Measurements from ENCODE around the gene GARIN5A.

GARIN5A gene

DNA sequence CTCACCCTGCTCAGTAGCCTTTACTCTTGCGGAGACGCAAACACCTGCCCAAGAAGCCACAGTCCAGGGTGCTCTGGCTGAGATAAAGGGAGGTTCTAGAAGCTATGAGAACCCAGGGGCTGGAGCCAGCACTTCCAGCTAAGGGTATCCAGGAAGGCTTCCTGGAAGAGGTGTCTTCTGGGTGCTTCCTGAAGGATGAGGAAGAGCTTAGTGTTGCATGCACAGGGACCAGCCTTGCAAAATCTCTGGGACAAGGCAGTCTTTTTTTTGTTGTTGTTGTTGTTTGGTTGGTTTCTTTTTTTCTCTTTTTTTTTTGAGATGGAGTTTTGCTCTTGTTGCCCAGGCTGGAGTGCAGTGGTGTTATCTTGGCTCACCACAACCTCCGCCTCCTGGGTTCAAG is 23.4 kb downstream of the GARIN5A start:
- no peak overlapping the region for H3K4me2 ChIP-seq (ENCODE audit: low read length)
- no peaks in the 10 kb centered on the region for H3K79me2 ChIP-seq (ENCODE audit: control insufficient read depth, low read length)
- no peaks in the 10 kb centered on the region for H3K27me3 ChIP-seq (ENCODE audit: control insufficient read depth, low read length)
- peaks cover 46% of the 10 kb centered on the region for H3K36me3 ChIP-seq (ENCODE audit: control insufficient read depth, low read length)
- no peaks in the 10 kb centered on the region for H4K20me1 ChIP-seq (ENCODE audit: control insufficient read depth, insufficient read depth, low read depth, low read length)
- H3K4me1 ChIP-seq (ENCODE audit: control insufficient read depth, low read length) = no peaks in the 10 kb centered on the region
- no peaks in the 10 kb centered on the region for H3F3A ChIP-seq (ENCODE audit: control insufficient read depth, insufficient read depth)
- no peak for TF ChIP-seq EZH2phosphoT487 (IDR thresholded peaks at IDR 0.05; ENCODE audit: borderline replicate concordance, low read length)
- TF ChIP-seq, protein P1, sequence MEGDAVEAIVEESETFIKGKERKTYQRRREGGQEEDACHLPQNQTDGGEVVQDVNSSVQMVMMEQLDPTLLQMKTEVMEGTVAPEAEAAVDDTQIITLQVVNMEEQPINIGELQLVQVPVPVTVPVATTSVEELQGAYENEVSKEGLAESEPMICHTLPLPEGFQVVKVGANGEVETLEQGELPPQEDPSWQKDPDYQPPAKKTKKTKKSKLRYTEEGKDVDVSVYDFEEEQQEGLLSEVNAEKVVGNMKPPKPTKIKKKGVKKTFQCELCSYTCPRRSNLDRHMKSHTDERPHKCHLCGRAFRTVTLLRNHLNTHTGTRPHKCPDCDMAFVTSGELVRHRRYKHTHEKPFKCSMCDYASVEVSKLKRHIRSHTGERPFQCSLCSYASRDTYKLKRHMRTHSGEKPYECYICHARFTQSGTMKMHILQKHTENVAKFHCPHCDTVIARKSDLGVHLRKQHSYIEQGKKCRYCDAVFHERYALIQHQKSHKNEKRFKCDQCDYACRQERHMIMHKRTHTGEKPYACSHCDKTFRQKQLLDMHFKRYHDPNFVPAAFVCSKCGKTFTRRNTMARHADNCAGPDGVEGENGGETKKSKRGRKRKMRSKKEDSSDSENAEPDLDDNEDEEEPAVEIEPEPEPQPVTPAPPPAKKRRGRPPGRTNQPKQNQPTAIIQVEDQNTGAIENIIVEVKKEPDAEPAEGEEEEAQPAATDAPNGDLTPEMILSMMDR (IDR thresholded peaks at IDR 0.05; ENCODE audit: low read depth, low read length, poor library complexity, severe bottlenecking) = no peak
- H3K27ac ChIP-seq (ENCODE audit: low read depth, low read length) = no peak overlapping the region
- no peak overlapping the region for H3K4me3 ChIP-seq (ENCODE audit: low read length)
- no peaks in the 10 kb centered on the region for H3K9me3 ChIP-seq (ENCODE audit: control insufficient read depth, insufficient read depth, low read length)
- no peaks in the 10 kb centered on the region for H3K9me2 ChIP-seq (replicated peaks; ENCODE audit: control insufficient read depth, low read length)

DNA sequence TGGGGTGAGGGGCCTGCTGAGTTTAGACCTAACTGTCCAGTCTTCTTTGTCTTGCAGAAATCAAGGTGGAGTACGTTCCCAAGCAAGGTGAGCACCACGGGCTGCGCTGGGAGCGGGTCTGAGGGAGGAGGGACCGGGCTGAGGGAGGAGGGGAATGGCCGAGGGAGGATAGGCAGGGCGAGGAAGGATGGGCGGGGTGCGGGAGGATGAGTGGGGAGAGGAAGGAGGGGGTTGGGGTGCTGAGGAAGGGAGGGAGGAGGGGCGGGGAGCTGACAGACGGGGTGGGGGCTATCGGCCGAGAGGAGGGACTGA is 25.5 kb downstream of the GARIN5A start:
- H3F3A ChIP-seq (ENCODE audit: control insufficient read depth, insufficient read depth) = no peaks in the 10 kb centered on the region
- peaks cover 48% of the 10 kb centered on the region for H3K36me3 ChIP-seq (ENCODE audit: control insufficient read depth, low read length)

DNA sequence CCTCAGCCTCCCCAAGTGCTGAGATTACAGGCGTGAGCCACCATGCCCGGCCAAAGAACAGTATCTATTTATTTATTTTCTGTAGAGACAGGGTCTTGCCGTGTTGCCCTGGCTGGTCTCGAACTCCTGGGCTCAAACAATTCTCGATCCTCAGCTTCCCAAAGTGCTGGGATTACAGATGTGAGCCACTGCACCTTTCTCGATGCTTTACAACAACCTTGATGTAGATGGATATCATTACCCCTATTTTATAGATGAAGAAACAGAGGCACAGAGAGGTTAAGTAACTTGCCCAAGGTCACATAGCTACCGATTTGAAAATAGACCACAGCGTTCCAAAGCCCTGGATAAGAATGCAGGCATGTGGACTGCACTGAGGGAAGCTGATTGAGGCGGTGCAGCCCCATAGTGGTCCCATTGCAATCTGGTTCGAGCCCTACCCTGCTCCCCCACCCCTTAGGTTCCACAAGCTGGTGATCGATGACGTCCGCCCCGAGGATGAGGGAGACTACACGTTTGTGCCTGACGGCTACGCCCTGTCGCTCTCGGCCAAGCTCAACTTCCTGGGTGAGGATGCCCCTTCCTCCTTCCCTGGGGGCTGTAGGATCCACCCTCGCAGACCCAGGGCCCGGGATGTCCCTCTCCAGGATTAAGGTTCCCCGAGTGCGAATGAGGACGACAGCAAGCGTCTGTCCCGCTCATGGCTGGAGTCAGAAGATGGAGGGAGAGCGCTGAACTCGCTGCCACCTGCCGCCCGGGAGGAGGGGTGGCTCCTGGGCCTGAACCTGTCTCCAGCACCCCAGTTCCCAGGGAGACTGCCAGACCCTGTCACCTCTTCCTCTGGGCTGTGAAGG is 26.1 kb downstream of the GARIN5A start:
- TF ChIP-seq EZH2phosphoT487 (IDR thresholded peaks at IDR 0.05; ENCODE audit: borderline replicate concordance, low read length) = no peak
- no peaks in the 10 kb centered on the region for H4K20me1 ChIP-seq (ENCODE audit: control insufficient read depth, insufficient read depth, low read depth, low read length)
- H3K79me2 ChIP-seq (ENCODE audit: control insufficient read depth, low read length) = no peaks in the 10 kb centered on the region
- H3K27ac ChIP-seq (ENCODE audit: low read depth, low read length) = no peak overlapping the region
- H3F3A ChIP-seq (ENCODE audit: control insufficient read depth, insufficient read depth) = no peaks in the 10 kb centered on the region
- no peak overlapping the region for H3K4me2 ChIP-seq (ENCODE audit: low read length)
- no peak overlapping the region for H3K4me3 ChIP-seq (ENCODE audit: low read length)
- peaks cover 47% of the 10 kb centered on the region for H3K36me3 ChIP-seq (ENCODE audit: control insufficient read depth, low read length)
- no peaks in the 10 kb centered on the region for H3K9me3 ChIP-seq (ENCODE audit: control insufficient read depth, insufficient read depth, low read length)
- no peaks in the 10 kb centered on the region for H3K27me3 ChIP-seq (ENCODE audit: control insufficient read depth, low read length)
- H3K9me2 ChIP-seq (replicated peaks; ENCODE audit: control insufficient read depth, low read length) = no peaks in the 10 kb centered on the region
- no peaks in the 10 kb centered on the region for H3K4me1 ChIP-seq (ENCODE audit: control insufficient read depth, low read length)

More for the DNA sequence above, 25.5 kb downstream of the GARIN5A start:
- no peaks in the 10 kb centered on the region for H3K27me3 ChIP-seq (ENCODE audit: control insufficient read depth, low read length)
- H3K79me2 ChIP-seq (ENCODE audit: control insufficient read depth, low read length) = no peaks in the 10 kb centered on the region
- no peaks in the 10 kb centered on the region for H3K4me1 ChIP-seq (ENCODE audit: control insufficient read depth, low read length)
- H3K4me2 ChIP-seq (ENCODE audit: low read length) = no peak overlapping the region
- no peak for TF ChIP-seq EZH2phosphoT487 (IDR thresholded peaks at IDR 0.05; ENCODE audit: borderline replicate concordance, low read length)
- TF ChIP-seq, protein P1 (IDR thresholded peaks at IDR 0.05; ENCODE audit: low read depth, low read length, poor library complexity, severe bottlenecking) = no peak
- H3K27ac ChIP-seq (ENCODE audit: low read depth, low read length) = no peak overlapping the region
- H3K4me3 ChIP-seq (ENCODE audit: low read length) = no peak overlapping the region
- H3K9me3 ChIP-seq (ENCODE audit: control insufficient read depth, insufficient read depth, low read length) = no peaks in the 10 kb centered on the region
- H4K20me1 ChIP-seq (ENCODE audit: control insufficient read depth, insufficient read depth, low read depth, low read length) = no peaks in the 10 kb centered on the region
- H3K9me2 ChIP-seq (replicated peaks; ENCODE audit: control insufficient read depth, low read length) = no peaks in the 10 kb centered on the region

DNA sequence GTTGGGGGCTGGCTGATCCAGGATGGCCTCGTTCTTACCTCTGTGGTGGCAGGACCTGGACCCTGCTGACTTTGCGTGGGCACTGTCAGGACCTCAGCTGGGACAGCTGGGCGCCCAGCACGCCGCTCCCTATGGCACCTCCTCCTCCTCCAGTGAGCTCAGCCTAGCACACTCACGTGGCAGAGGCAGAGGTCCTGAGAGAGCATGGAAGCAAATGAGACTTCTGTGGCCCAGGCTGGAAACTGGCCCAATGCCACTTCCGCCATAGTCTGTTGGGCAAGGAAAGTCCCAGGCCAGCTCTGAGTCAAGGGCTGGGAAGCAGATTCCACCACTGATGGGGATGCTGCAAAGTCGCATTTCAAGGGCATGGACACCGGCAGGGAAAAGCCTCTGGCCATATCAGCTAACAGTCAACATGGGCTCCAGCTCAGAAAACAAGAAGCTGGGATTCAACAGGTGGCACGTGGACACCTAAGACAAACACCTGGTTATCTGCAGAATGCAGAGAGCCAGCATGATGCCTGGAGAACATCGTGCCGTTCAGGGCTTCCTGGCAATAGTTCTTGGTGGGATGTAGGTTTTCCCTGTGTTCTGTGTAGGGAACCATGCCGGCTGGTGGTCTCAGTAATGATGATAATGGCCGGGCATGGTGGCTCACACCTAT is 27.3 kb downstream of the GARIN5A start:
- no peak overlapping the region for H3K4me2 ChIP-seq (ENCODE audit: low read length)
- no peaks in the 10 kb centered on the region for H3F3A ChIP-seq (ENCODE audit: control insufficient read depth, insufficient read depth)
- H3K4me3 ChIP-seq (ENCODE audit: low read length) = no peak overlapping the region
- no peaks in the 10 kb centered on the region for H3K79me2 ChIP-seq (ENCODE audit: control insufficient read depth, low read length)
- H3K27ac ChIP-seq (ENCODE audit: low read depth, low read length) = no peak overlapping the region
- H3K36me3 ChIP-seq (ENCODE audit: control insufficient read depth, low read length) = peaks cover 40% of the 10 kb centered on the region
- no peaks in the 10 kb centered on the region for H3K4me1 ChIP-seq (ENCODE audit: control insufficient read depth, low read length)
- no peaks in the 10 kb centered on the region for H3K27me3 ChIP-seq (ENCODE audit: control insufficient read depth, low read length)
- H4K20me1 ChIP-seq (ENCODE audit: control insufficient read depth, insufficient read depth, low read depth, low read length) = no peaks in the 10 kb centered on the region
- H3K9me3 ChIP-seq (ENCODE audit: control insufficient read depth, insufficient read depth, low read length) = no peaks in the 10 kb centered on the region
- H3K9me2 ChIP-seq (replicated peaks; ENCODE audit: control insufficient read depth, low read length) = no peaks in the 10 kb centered on the region
- no peak for TF ChIP-seq EZH2phosphoT487 (IDR thresholded peaks at IDR 0.05; ENCODE audit: borderline replicate concordance, low read length)
- TF ChIP-seq, protein P1 (IDR thresholded peaks at IDR 0.05; ENCODE audit: low read depth, low read length, poor library complexity, severe bottlenecking) = no peak

All from DOHH2 (cell line).